Testis (tissue), 3 donors: ENCODE measurements around the gene SEC63. TPM values are rescaled to one million over a fixed set of nuclear protein-coding genes. Genes with fewer than 3 reads are reported as not detected.

Experiments
- DNase-seq: peaks from one replicate; pipeline ENCODE4 v3.0.0-alpha.2; 2019
- H3K27ac ChIP-seq, 2 donors: fragments of 200-600 bp; sonication (generic); one replicate each; pipeline ENCODE4 v1.5.1; 2019
- H3K27me3 ChIP-seq: fragments of 200-600 bp; sonication (generic); one replicate; pipeline ENCODE4 v1.5.1; 2019
- H3K36me3 ChIP-seq: fragments of 200-600 bp; sonication (generic); one replicate; pipeline ENCODE4 v1.5.1; 2017; ENCODE audit warnings: low read depth; ENCODE audit errors: missing control alignments
- H3K4me1 ChIP-seq: fragments of 200-600 bp; sonication (generic); one replicate; pipeline ENCODE4 v1.5.1; 2019
- H3K4me3 ChIP-seq, 2 donors: fragments of 200-600 bp; sonication (generic); one replicate each; pipeline ENCODE4 v1.5.1; 2017 to 2019
- H3K9me3 ChIP-seq: fragments of 200-600 bp; sonication (generic); one replicate; pipeline ENCODE4 v1.5.1; 2017
- POLR2A ChIP-seq: fragments of 450-650 bp; IDR thresholded peaks from one replicate; pipeline ENCODE4 v1.6.1; 2017; ENCODE audit warnings: antibody characterized with exemption, mild to moderate bottlenecking, moderate library complexity
- WGBS, 2 donors: methylation state at CpG; one replicate each; pipeline ENCODE4 v1.1.5; 2018; 5-methylcytosine and 5-hydroxymethylcytosine counted together
- intact Hi-C: fragments of 100-400 bp; cut with DNase I; formaldehyde crosslinking; loops from one replicate; pipeline ENCODE4 v1.15.1; 2023; ENCODE audit warnings: low total_unique reads
- polyA plus RNA-seq: library from polyadenylated mRNA; stranded (reverse); fragments of 350-450 nt; fragmentation: Illumina TruSeq; extraction: RNeasy Lipid Tissue Mini Kit (QIAGEN cat#74804); gene quantifications from one replicate; pipeline ENCODE4 v1.2.3, GENCODE V29; 2014; ENCODE audit warnings: low read depth, low replicate concordance; ENCODE audit not compliant: insufficient read depth
- total RNA-seq, 2 donors: library from RNA; depleted of rRNA; stranded (reverse); fragments of >200 nt; gene quantifications; one replicate each; pipeline ENCODE4 v1.2.3, GENCODE V29; 2016
- TF ChIP-seq, protein P1 (sequence below), 3 experiments: fragments of 450-650 bp in 2 of 3; fragments of 200-600 bp in 1 of 3; sonication (generic) in 1 of 3; IDR thresholded peaks; one replicate each; pipeline ENCODE4 v1.5.1; 2016 to 2019; ENCODE audit warnings: antibody characterized with exemption in 3 of 3, mild to moderate bottlenecking in 2 of 3, moderate library complexity in 1 of 3

SEC63 gene
- total and polyA plus RNA-seq, 3 donors from 2014 or later = 53.4 to 68.1 (median 64.9) TPM

- H3K27ac ChIP-seq = no peak overlapping the region
- no peak for TF ChIP-seq POLR2A
- TF ChIP-seq, protein P1, sequence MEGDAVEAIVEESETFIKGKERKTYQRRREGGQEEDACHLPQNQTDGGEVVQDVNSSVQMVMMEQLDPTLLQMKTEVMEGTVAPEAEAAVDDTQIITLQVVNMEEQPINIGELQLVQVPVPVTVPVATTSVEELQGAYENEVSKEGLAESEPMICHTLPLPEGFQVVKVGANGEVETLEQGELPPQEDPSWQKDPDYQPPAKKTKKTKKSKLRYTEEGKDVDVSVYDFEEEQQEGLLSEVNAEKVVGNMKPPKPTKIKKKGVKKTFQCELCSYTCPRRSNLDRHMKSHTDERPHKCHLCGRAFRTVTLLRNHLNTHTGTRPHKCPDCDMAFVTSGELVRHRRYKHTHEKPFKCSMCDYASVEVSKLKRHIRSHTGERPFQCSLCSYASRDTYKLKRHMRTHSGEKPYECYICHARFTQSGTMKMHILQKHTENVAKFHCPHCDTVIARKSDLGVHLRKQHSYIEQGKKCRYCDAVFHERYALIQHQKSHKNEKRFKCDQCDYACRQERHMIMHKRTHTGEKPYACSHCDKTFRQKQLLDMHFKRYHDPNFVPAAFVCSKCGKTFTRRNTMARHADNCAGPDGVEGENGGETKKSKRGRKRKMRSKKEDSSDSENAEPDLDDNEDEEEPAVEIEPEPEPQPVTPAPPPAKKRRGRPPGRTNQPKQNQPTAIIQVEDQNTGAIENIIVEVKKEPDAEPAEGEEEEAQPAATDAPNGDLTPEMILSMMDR (IDR thresholded peaks at IDR 0.05) = peak; percentile 95 to 98 (median 97)
- peak; percentile 91 for DNase-seq
- H3K27me3 ChIP-seq = no peaks in the 10 kb centered on the region
- no peaks in the 10 kb centered on the region for H3K9me3 ChIP-seq
- H3K4me3 ChIP-seq = peak overlapping the region; percentile 39 to 59
- H3K36me3 ChIP-seq = no peaks in the 10 kb centered on the region
- 5 to 19% methylated on average over 10 to 52 of the region's 52 CpGs for WGBS, 2 donors
- H3K4me1 ChIP-seq = no peaks in the 10 kb centered on the region
- intact Hi-C loops = no loop called here
Observed at GRCh38 chr6:107847844-107848802, 109.9 kb downstream of the SEC63 start.

DNA sequence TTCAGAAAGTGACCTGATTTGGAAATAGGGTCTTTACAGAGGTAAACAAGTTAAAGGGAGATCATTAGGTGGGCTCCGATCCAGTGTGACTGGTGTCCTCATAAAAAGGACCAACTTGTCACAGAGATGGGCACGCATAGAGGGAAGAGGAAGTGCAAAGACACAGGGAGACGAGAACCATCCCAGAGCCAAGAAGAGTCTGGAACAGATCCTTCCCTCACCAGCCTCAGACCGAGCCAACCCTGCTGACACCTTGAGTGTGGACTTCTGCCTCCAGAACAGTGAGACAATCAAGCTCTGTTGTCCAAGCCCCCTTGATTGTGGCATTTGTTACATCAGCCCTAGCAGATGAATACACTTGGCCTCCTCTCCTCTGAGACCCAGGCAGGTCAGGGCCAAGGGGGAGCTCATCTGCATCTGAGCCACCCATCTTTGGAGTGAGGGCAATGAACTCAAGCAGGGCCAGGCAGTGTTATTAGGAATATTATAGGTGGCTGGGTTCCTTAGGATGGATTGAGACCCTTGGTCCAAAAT, 111.7 kb downstream of the SEC63 start:
- H3K4me3 ChIP-seq = no peak overlapping the region
- TF ChIP-seq, protein P1 (IDR thresholded peaks at IDR 0.05) = no peak
- TF ChIP-seq POLR2A = no peak
- no peak for DNase-seq
- 38 to 66% methylated on average over 3 to 4 of the region's 4 CpGs for whole genome bisulfite sequencing, 2 donors
- H3K36me3 ChIP-seq = no peaks in the 10 kb centered on the region
- intact Hi-C loops = no loop called here
- H3K27me3 ChIP-seq = no peaks in the 10 kb centered on the region
- no peaks in the 10 kb centered on the region for H3K9me3 ChIP-seq
- H3K4me1 ChIP-seq = no peaks in the 10 kb centered on the region
- H3K27ac ChIP-seq = no peak overlapping the region

DNA sequence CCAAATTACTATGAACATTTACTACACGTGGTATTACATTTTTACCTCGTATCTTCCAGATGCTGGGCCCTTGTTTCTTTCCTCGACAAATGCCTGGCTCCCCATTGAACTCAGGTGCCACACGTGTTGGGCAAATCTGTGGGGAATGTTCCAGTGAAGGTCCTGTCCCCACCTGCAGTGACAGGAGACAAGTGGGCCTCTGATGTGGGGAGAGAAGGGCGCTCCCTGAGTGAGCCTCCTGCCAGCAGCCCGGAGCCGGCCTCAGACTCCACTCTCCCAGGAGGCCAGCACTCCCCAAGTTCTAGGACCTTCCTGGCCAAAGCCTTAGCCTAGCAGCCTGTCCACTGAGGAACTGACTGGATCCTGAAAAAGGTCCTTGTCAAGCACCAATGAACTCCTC, 112.2 kb downstream of the SEC63 start:
- intact Hi-C loops = no loop called here

GRCh38 chr6:107843400-107843799, 114.6 kb downstream of the SEC63 start:
- WGBS, 2 donors = 71 to 75% methylated on average over 4 of the region's 4 CpGs
- TF ChIP-seq, protein P1 (IDR thresholded peaks at IDR 0.05) = no peak

More for the DNA sequence above, 112.2 kb downstream of the SEC63 start:
- 91 to 96% methylated on average over 5 to 7 of the region's 7 CpGs for WGBS, 2 donors
- TF ChIP-seq, protein P1 (IDR thresholded peaks at IDR 0.05) = no peak
- no peak for TF ChIP-seq POLR2A
- Histone ChIP-seq H3K4me1 (no peaks in the 10 kb centered on the region), H3K36me3 (no peaks in the 10 kb centered on the region), H3K27ac (no peak overlapping the region), H3K27me3 (no peaks in the 10 kb centered on the region), H3K4me3 (no peak overlapping the region), H3K9me3 (no peaks in the 10 kb centered on the region)
- no peak for DNase-seq

More at GRCh38 chr6:107843400-107843799, 114.6 kb downstream of the SEC63 start:
- Histone ChIP-seq H3K27ac (no peak overlapping the region), H3K4me3 (no peak overlapping the region), H3K36me3 (no peaks in the 10 kb centered on the region), H3K27me3 (no peaks in the 10 kb centered on the region), H3K4me1 (no peaks in the 10 kb centered on the region), H3K9me3 (no peaks in the 10 kb centered on the region)
- intact Hi-C loops = no loop called here
- DNase-seq = no peak
